ENCODE measurements around the gene ZNF836.

Gene ZNF836

GRCh38 chr19:52197964-52198363 lies 26.5 kb upstream of the ZNF836 start:
- no peak for TF ChIP-seq CTCF (IDR thresholded peaks at IDR 0.05; ENCODE audit: control insufficient read depth, insufficient read depth, low read depth, low read length, missing control alignments)
- no peak for DNase-seq (ENCODE audit: low read depth)
- H3K4me3 ChIP-seq (ENCODE audit: control insufficient read depth, low read depth, low read length), result no peak overlapping the region

DNA sequence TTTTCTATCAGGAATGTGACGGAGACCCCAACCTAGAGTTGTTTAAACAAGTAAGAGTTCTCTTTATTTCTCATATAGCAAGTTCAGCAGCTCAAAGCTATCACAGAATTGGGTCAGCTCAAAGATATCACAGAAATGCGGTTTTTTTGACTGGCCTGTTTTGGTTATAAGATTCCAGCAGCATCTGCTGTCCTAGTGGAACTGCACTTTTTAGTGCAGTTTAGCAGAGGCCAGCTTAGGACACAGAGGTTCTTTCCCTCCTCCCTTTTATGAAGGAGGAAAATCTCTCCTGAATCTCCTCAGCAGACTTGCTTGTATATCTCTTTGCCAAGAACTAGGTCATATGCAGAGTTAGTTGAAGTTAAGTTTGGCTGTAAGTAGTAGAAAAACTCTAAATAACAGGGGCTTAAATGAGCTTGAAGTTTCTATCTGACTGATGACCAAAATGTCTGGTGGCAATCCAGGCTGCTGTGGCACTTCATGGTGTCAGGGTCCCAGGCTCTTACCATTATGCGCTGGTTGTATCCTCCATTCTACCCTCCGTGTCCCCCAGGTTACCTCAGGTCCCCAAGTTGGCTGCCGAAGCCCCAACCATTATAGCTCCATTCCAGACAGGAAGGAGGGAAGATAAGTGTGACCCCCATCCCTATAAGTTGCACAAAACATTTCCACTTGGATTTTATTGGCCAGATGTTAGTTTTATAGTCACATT lies 25.0 kb upstream of the ZNF836 start:
- no peak for DNase-seq (ENCODE audit: low read depth)
- TF ChIP-seq CTCF (IDR thresholded peaks at IDR 0.05; ENCODE audit: control insufficient read depth, insufficient read depth, low read depth, low read length, missing control alignments), result no peak
- H3K4me3 ChIP-seq (ENCODE audit: control insufficient read depth, low read depth, low read length), result no peak overlapping the region

- DNase-seq (ENCODE audit: low read depth), result no peak
- H3K4me3 ChIP-seq (ENCODE audit: control insufficient read depth, low read depth, low read length), result no peak overlapping the region
- no peak for TF ChIP-seq CTCF (IDR thresholded peaks at IDR 0.05; ENCODE audit: control insufficient read depth, insufficient read depth, low read depth, low read length, missing control alignments)
Measured at GRCh38 chr19:52191951-52192350, 20.5 kb upstream of the ZNF836 start.

- TF ChIP-seq CTCF (IDR thresholded peaks at IDR 0.05; ENCODE audit: control insufficient read depth, insufficient read depth, low read depth, low read length, missing control alignments), result no peak
- DNase-seq (ENCODE audit: low read depth), result no peak
- peak overlapping the region; percentile 83 for H3K4me3 ChIP-seq (ENCODE audit: control insufficient read depth, low read depth, low read length)
Measured at GRCh38 chr19:52191389-52191788, 20.0 kb upstream of the ZNF836 start.

- TF ChIP-seq CTCF (IDR thresholded peaks at IDR 0.05; ENCODE audit: control insufficient read depth, insufficient read depth, low read depth, low read length, missing control alignments), result no peak
- H3K4me3 ChIP-seq (ENCODE audit: control insufficient read depth, low read depth, low read length), result peak overlapping the region; percentile 83
- no peak for DNase-seq (ENCODE audit: low read depth)
Measured at GRCh38 chr19:52190487-52191293, 19.3 kb upstream of the ZNF836 start.

GRCh38 chr19:52189735-52190486 lies 18.5 kb upstream of the ZNF836 start, which contains the start of gene PPP2R1A:
TSS of gene PPP2R1A (plus strand) at chr19:52190052. CDS start at chr19:52190097, 45 bp downstream.
- no peak for TF ChIP-seq CTCF (IDR thresholded peaks at IDR 0.05; ENCODE audit: control insufficient read depth, insufficient read depth, low read depth, low read length, missing control alignments)
- H3K4me3 ChIP-seq (ENCODE audit: control insufficient read depth, low read depth, low read length), result peak within 1 kb of the TSS; percentile 83
- peak; percentile 100 for DNase-seq (ENCODE audit: low read depth)
